GM23338 (cell line): ENCODE measurements around the gene BHLHE23. TPM values are rescaled to one million over a fixed set of nuclear protein-coding genes. Genes with fewer than 3 reads are reported as not detected.

Experiments
- ATAC-seq: fragments of 200-7000 bp; cut with Tn5 transposase; 3 replicates; pipeline ENCODE4 v1.9.1; 2020
- DNase-seq: peaks from one replicate; pipeline ENCODE4 v3.0.0-alpha.2; 2015; ENCODE audit warnings: low spot score
- H2AFZ ChIP-seq: fragments of 200-600 bp; sonication (generic); 2 replicates; pipeline ENCODE4 v1.8.0; 2016; ENCODE audit warnings: antibody characterized with exemption, mild to moderate bottlenecking, moderate library complexity
- H3F3A ChIP-seq: fragments of 200-600 bp; sonication (generic); replicated peaks from 2 replicates; pipeline ENCODE4 v1.8.0; 2017; ENCODE audit warnings: antibody characterized with exemption, mixed run types, low read depth
- H3K27ac ChIP-seq: fragments of 200-600 bp; sonication (generic); 2 replicates; pipeline ENCODE4 v1.6.1; 2016; ENCODE audit warnings: low read depth
- H3K27me3 ChIP-seq: fragments of 200-600 bp; sonication (generic); 2 replicates; pipeline ENCODE4 v1.8.0; 2016; ENCODE audit warnings: mild to moderate bottlenecking, mixed run types, moderate library complexity; ENCODE audit not compliant: insufficient read depth
- H3K36me3 ChIP-seq: fragments of 200-600 bp; sonication (generic); 2 replicates; pipeline ENCODE4 v1.8.0; 2016; ENCODE audit warnings: mild to moderate bottlenecking; ENCODE audit not compliant: insufficient read depth
- H3K4me1 ChIP-seq: fragments of 200-600 bp; sonication (generic); 2 replicates; pipeline ENCODE4 v1.8.0; 2016; ENCODE audit warnings: mild to moderate bottlenecking, moderate library complexity; ENCODE audit not compliant: insufficient read depth
- H3K4me2 ChIP-seq: fragments of 200-600 bp; sonication (generic); 2 replicates; pipeline ENCODE4 v1.7.1; 2017; ENCODE audit warnings: mixed run types
- H3K4me3 ChIP-seq: fragments of 200-600 bp; sonication (generic); 2 replicates; pipeline ENCODE4 v1.6.1; 2016; ENCODE audit warnings: mixed run types
- H3K79me2 ChIP-seq: fragments of 200-600 bp; sonication (generic); replicated peaks from 2 replicates; pipeline ENCODE4 v1.8.0; 2017; ENCODE audit warnings: mild to moderate bottlenecking; ENCODE audit not compliant: insufficient read depth
- H3K9me2 ChIP-seq: fragments of 200-600 bp; sonication (generic); 2 replicates; pipeline ENCODE4 v1.8.0; 2017; ENCODE audit not compliant: insufficient read depth
- H4K20me1 ChIP-seq: fragments of 200-600 bp; sonication (generic); replicated peaks from 2 replicates; pipeline ENCODE4 v1.8.0; 2017; ENCODE audit warnings: mild to moderate bottlenecking; ENCODE audit not compliant: insufficient read depth
- H3K27ac Mint-ChIP-seq: 2 replicates; pipeline ENCODE4 v1.8.0; 2020; ENCODE audit warnings: inconsistent platforms, mild to moderate bottlenecking, moderate library complexity, mixed read lengths
- H3K27me3 Mint-ChIP-seq: 3 replicates; pipeline ENCODE4 v1.8.0; 2022; ENCODE audit warnings: low read depth, mild to moderate bottlenecking, moderate library complexity, mixed read lengths, inconsistent platforms; ENCODE audit not compliant: insufficient read depth, poor library complexity
- H3K36me3 Mint-ChIP-seq: 3 replicates; pipeline ENCODE4 v1.8.0; 2021; ENCODE audit warnings: low read depth, mild to moderate bottlenecking, inconsistent platforms, moderate library complexity, mixed read lengths
- H3K4me1 Mint-ChIP-seq: 3 replicates; pipeline ENCODE4 v1.8.0; 2020; ENCODE audit warnings: mild to moderate bottlenecking, inconsistent platforms, mixed read lengths
- H3K4me3 Mint-ChIP-seq: 3 replicates; pipeline ENCODE4 v1.8.0; 2021; ENCODE audit warnings: moderate library complexity, mild to moderate bottlenecking, inconsistent platforms, mixed read lengths
- H3K9me3 Mint-ChIP-seq: 3 replicates; pipeline ENCODE4 v1.8.0; 2020; ENCODE audit warnings: moderate library complexity, mild to moderate bottlenecking, inconsistent platforms, mixed read lengths
- CREB1 ChIP-seq: fragments of 250-450 bp; sonication (Bioruptor Pico); IDR thresholded peaks from 2 replicates; pipeline ENCODE4 v1.5.0; 2020; ENCODE audit warnings: low read depth, mild to moderate bottlenecking, moderate library complexity
- CTCF ChIP-seq, 2 experiments: fragments of 200-600 bp in 1 of 2; sonication (generic) in 1 of 2; conservative IDR thresholded peaks; 2 replicates each; pipeline versions ENCODE4 v1.5.1 to v1.6.1; 2016 to 2017; ENCODE audit warnings: antibody characterized with exemption in 2 of 2, low read depth in 2 of 2, mild to moderate bottlenecking in 2 of 2, moderate library complexity in 1 of 2
- EZH2 ChIP-seq: fragments of 200-600 bp; sonication (generic); IDR thresholded peaks from one replicate; pipeline ENCODE4 v1.8.0; 2017; ENCODE audit warnings: antibody characterized with exemption, mild to moderate bottlenecking, low read depth; ENCODE audit not compliant: unreplicated experiment
- EZH2phosphoT487 ChIP-seq: fragments of 200-600 bp; sonication (generic); IDR thresholded peaks from one replicate; pipeline ENCODE4 v1.8.1; 2018; ENCODE audit warnings: antibody characterized with exemption; ENCODE audit not compliant: unreplicated experiment
- JUNB ChIP-seq: IDR thresholded peaks from one replicate; pipeline ENCODE4 v1.6.1; 2016; ENCODE audit warnings: antibody characterized with exemption; ENCODE audit not compliant: unreplicated experiment
- NANOG ChIP-seq: IDR thresholded peaks from 2 replicates; pipeline ENCODE4 v1.6.1; 2016; ENCODE audit warnings: antibody characterized with exemption, borderline replicate concordance
- STAT1 ChIP-seq: IDR thresholded peaks from one replicate; pipeline ENCODE4 v1.6.1; 2016; ENCODE audit warnings: antibody characterized with exemption; ENCODE audit not compliant: unreplicated experiment
- ZNF114 ChIP-seq: fragments of 250-450 bp; sonication (Bioruptor Pico); IDR thresholded peaks from 2 replicates; pipeline ENCODE4 v1.5.0; 2020; ENCODE audit warnings: mild to moderate bottlenecking, moderate library complexity
- ZNF331 ChIP-seq: fragments of 250-450 bp; sonication (Bioruptor Pico); IDR thresholded peaks from 2 replicates; pipeline ENCODE4 v1.5.0; 2020; ENCODE audit warnings: low read depth, mild to moderate bottlenecking, moderate library complexity
- ZNF462 ChIP-seq: fragments of 250-450 bp; sonication (Bioruptor Pico); IDR thresholded peaks from 2 replicates; pipeline ENCODE4 v1.5.0; 2020; ENCODE audit warnings: mild to moderate bottlenecking, moderate library complexity
- polyA plus RNA-seq: library from polyadenylated mRNA; unstranded; fragments of >200 nt; fragmentation: Nextera tagmentation; extraction: Ambion mirVana; gene quantifications from 2 replicates; pipeline ENCODE4 v1.2.1, GENCODE V29; 2016
- total RNA-seq: library from RNA; depleted of rRNA; stranded (reverse); fragments of >200 nt; shearing (Covaris generic); gene quantifications from 2 replicates; pipeline ENCODE4 v1.2.3, GENCODE V29; 2014
- TF ChIP-seq, protein P1 (sequence below): IDR thresholded peaks from one replicate; pipeline ENCODE4 v1.6.1; 2018; ENCODE audit warnings: antibody characterized with exemption; ENCODE audit not compliant: unreplicated experiment
- TF ChIP-seq, protein P2 (sequence below): IDR thresholded peaks from 2 replicates; pipeline ENCODE4 v1.6.1; 2016; ENCODE audit warnings: antibody characterized with exemption

BHLHE23 gene
- total and polyA plus RNA-seq, 2 experiments from 2014 or later = 0.52 to 5.0 TPM

GRCh38 chr20:62959101-62959971 is 47.4 kb downstream of the BHLHE23 start:
- H4K20me1 ChIP-seq = no peaks in the 10 kb centered on the region; the same call in 1 of the 2 replicates
- Mint-ChIP-seq H3K27me3 (peaks cover 5% of the 10 kb centered on the region), H3K27ac (no peak overlapping the region), H3K36me3 (peaks cover 8% of the 10 kb centered on the region; the same call in 2 of the 3 replicates), H3K4me1 (peaks cover 8% of the 10 kb centered on the region; the same call in 2 of the 3 replicates), H3K4me3 (no peak overlapping the region), H3K9me3 (no peaks in the 10 kb centered on the region)
- no peak overlapping the region for H3K4me3 ChIP-seq
- DNase-seq (no peak), ATAC-seq (no peak)
- peaks cover 19% of the 10 kb centered on the region for H3K79me2 ChIP-seq
- no peak overlapping the region for H3K4me2 ChIP-seq
- TF ChIP-seq ZNF462 (CRISPR knock-in tag) (no peak), JUNB (no peak), NANOG (no peak), ZNF331 (CRISPR knock-in tag) (no peak), STAT1 (no peak), ZNF114 (CRISPR knock-in tag) (no peak), CTCF (conservative IDR thresholded peaks at IDR 0.05; ENCODE audit: low read depth in 2 of 2) (no peak), EZH2phosphoT487 (no peak), EZH2 (no peak), CREB1 (CRISPR knock-in tag) (no peak)
- TF ChIP-seq, protein P1, sequence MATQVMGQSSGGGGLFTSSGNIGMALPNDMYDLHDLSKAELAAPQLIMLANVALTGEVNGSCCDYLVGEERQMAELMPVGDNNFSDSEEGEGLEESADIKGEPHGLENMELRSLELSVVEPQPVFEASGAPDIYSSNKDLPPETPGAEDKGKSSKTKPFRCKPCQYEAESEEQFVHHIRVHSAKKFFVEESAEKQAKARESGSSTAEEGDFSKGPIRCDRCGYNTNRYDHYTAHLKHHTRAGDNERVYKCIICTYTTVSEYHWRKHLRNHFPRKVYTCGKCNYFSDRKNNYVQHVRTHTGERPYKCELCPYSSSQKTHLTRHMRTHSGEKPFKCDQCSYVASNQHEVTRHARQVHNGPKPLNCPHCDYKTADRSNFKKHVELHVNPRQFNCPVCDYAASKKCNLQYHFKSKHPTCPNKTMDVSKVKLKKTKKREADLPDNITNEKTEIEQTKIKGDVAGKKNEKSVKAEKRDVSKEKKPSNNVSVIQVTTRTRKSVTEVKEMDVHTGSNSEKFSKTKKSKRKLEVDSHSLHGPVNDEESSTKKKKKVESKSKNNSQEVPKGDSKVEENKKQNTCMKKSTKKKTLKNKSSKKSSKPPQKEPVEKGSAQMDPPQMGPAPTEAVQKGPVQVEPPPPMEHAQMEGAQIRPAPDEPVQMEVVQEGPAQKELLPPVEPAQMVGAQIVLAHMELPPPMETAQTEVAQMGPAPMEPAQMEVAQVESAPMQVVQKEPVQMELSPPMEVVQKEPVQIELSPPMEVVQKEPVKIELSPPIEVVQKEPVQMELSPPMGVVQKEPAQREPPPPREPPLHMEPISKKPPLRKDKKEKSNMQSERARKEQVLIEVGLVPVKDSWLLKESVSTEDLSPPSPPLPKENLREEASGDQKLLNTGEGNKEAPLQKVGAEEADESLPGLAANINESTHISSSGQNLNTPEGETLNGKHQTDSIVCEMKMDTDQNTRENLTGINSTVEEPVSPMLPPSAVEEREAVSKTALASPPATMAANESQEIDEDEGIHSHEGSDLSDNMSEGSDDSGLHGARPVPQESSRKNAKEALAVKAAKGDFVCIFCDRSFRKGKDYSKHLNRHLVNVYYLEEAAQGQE = no peak
- TF ChIP-seq, protein P2, sequence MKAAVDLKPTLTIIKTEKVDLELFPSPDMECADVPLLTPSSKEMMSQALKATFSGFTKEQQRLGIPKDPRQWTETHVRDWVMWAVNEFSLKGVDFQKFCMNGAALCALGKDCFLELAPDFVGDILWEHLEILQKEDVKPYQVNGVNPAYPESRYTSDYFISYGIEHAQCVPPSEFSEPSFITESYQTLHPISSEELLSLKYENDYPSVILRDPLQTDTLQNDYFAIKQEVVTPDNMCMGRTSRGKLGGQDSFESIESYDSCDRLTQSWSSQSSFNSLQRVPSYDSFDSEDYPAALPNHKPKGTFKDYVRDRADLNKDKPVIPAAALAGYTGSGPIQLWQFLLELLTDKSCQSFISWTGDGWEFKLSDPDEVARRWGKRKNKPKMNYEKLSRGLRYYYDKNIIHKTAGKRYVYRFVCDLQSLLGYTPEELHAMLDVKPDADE = no peak
- H3K36me3 ChIP-seq = no peaks in the 10 kb centered on the region
- no peak overlapping the region for H3K27ac ChIP-seq
- 0 out of 2 replicates have a peak, but pooled peaks cover 5% of the 10 kb centered on the region for H3F3A ChIP-seq
- H2AFZ ChIP-seq = no peak overlapping the region
- no peaks in the 10 kb centered on the region for H3K9me2 ChIP-seq
- peaks cover 6% of the 10 kb centered on the region for H3K4me1 ChIP-seq
- H3K27me3 ChIP-seq = no peaks in the 10 kb centered on the region
